Endometrial microvascular endothelial cells (primary cell): ENCODE data around the gene TOPAZ1. TPM values are rescaled to one million over a fixed set of nuclear protein-coding genes. Genes with fewer than 3 reads are reported as not detected.

Experiments used
- in situ Hi-C: cut with HindIII; loops from 2 replicates; pipeline ENCODE4 v1.10.0; 2017; ENCODE audit warnings: low sequenced_read_pairs, low pct_unique_long_range_greater_than_20kb; ENCODE audit errors: inconsistent ontology term
- total RNA-seq: library from RNA; depleted of rRNA; stranded (reverse); fragments of >200 nt; gene quantifications from one replicate; pipeline ENCODE4 v1.2.3, GENCODE V29; 2015; ENCODE audit errors: inconsistent ontology term

The TOPAZ1 gene
- not detected for total RNA-seq

DNA sequence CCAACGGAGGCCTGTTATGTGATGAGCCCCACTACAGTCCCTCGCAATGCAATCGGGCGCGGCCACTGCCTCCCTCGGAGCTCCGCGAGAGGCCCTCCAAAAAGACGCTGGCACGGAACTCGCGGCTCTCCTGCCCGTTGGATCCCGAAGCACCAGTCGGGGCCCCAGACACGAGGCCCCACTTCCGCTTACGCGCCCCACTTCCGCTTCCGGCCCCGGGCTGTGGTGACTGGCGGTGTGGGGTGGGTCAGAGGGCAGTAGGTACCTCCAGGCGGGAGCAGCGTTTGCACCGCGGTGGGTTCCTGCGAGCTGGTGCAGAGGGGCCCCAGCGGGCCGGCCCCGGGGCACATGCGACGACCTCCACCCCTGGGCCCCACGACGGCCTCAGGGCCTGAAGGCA lies at the start of gene TOPAZ1:
Gene TOPAZ1 (plus strand): TSS at position 181 of the 400 bp plus-strand sequence. CDS start 168 bp downstream, at position 349.
- in situ Hi-C loops = no loop called here

DNA sequence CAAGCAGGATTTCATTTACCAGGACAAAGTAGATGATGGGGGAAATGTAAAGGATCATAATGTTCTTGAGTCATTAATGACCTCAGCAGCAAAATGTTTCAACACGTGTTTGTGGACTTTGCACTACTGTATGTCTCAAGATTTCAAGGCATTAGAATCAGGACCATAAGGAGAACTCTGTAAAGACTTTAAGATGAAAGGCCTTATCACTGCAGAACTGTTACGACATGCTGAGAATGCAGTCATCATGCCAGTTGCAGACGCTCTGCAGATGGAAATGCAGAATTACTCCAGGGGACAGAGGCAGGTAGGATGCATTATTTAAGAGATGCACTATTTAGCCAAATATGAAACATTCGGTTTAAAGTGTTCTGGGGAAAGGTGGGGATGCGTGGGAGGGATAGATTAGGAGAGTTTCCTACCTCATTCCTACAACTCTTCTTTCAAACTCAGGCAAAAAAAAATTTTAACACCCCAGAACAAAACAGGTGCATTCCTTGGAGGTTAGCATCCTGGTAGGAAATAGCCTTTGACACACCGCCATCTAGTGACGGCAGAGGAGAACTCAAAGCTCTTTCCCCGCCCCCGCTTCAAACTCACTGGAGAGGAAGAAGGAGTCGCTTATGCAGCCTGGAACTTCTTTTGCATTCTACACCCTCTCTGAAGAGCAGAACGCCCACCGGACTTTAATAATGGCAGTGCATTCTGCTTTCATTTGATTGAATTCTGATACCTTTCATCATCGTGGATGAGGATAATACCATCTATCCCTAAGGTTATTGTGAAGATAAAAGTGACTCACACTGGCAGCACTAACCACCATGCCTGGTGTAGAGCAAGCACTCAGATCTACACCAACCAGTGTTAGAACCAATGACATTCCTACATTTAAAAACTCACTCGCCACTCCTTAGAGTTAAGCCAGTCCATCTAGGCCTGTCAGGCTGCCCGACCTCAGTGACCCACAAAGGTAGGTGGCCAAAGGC lies 43.1 kb upstream of the TOPAZ1 start:
- in situ Hi-C loops = no loop called here

DNA sequence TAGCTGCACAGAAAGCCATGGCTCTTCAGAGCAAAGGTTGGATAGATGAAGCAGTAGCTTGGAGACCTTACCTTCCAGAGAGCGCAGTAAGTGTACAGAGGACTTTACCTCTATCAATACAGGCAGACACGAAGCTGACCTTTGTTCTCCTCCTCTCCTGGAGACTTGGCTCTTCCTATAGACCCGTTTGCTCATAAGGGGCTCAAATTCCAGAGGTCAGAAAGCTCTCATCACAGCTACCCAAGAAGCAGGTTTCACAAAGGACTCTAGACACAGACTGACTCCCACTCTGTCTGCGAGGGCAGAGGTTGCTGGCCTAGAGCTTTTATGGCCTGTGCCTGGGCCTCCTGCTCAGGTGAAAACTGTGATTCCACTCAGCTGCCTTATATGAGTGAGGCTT lies 35.4 kb upstream of the TOPAZ1 start:
- in situ Hi-C loops = no loop called here

DNA sequence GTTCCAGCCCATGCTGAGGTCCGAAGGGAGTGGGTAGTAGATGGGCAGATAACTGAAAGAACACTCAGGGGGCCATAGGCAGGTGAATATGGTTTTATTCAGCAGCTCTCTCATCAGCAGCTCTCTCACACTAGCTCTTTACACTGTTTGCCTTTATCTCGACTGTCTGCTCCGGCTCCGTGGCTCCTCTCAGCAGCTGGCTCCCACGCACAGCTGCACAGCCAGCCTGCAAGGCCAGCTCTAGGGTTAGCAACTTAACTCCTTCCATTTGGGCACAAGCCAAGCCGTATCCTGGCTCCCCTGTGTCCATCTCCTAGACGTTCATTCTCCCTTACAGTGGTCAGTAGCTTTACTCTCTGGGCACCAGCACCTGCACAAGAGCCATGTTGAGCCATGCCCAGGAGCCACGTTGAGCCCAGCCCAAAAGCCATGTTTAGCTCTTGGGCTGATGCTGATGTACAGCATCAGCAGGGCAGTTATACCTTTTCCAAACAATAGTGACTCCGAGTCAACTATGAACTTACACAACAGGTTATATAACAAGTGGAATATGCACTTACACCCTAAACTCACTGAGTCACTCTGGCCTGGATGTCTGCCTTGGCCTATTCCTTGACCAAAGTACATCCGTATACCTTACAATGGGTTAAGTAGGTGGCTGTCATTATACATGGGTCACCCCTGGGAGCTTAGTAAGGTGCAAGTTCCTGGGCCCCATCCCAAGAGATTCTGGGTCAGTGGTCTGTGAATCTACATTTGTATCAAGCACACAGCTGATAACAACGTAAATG lies 34.6 kb upstream of the TOPAZ1 start:
- in situ Hi-C loops = no loop called here

DNA sequence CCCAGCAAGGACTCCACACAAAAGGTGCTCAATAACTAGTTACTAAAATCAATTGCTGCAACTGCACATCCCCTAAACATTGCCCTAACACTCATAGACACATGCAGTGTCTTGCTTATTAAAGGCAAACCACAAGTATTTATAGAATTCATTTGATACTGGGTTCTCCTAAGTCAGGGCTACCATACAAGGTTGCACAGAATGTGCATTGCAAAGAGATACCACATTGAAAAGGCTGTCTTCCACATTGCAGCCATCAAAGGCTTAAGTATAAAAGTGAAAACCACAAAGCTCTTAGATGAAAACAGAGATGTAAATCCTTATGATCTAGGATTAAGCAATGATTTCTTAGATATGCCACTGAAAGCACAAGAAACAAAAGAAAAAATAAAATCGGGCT lies 33.6 kb upstream of the TOPAZ1 start:
- in situ Hi-C loops = no loop called here

DNA sequence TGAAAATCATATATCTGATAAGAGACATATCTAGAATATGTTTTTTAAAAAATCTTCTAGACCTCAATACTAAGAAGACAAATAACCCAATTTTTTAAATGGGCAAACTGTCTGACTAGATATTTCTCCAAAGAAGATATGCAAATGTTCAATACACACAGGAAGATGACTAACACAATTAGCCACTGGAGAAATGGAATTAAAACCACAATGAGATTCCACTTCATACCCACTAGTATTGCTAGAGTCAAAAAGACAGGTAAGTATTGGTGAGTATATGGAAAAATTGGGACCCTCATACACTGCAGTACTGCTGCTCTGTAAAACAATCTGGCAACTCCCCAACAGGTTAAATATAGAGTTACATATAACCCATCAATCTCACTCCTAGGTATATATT lies 33.1 kb upstream of the TOPAZ1 start:
- in situ Hi-C loops = no loop called here

DNA sequence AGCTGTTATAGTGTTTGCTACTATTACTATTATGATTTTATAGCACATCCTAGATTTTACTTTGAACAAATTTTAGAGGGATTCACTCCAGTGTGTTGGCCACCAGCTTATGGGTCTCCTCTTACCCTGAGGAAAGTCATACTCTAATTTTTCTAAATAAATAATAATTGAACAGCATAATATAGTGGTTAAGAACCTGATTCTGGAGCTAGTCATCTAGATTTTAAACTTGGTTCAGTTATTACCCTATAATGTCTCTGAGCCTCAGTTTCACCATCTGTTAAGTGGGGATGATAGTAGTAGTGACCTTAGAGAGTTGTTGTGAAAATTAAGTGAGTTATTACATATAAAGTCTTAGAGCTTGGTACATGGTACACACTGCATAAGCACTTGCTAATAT lies 30.7 kb upstream of the TOPAZ1 start:
- in situ Hi-C loops = no loop called here

DNA sequence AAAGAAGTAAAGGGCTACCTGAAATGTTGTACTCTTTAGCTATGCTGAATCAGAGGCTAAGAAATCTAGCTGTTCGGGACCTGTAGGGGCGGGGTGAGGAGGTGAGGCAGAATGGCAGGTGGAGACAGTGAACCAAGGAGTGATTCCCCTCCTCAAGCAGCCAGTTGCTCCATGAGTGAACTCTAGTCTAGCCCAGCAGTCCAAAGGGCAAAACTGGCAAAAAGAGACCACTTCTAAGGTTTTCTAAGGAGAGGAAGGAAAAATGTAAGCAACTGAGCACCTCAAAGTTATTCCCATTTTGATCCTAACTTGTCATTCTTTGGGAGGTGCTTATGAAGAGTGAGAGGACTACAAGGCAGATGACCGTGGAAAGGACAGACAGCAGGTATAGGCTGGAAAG lies 19.3 kb upstream of the TOPAZ1 start:
- in situ Hi-C loops = no loop called here

DNA sequence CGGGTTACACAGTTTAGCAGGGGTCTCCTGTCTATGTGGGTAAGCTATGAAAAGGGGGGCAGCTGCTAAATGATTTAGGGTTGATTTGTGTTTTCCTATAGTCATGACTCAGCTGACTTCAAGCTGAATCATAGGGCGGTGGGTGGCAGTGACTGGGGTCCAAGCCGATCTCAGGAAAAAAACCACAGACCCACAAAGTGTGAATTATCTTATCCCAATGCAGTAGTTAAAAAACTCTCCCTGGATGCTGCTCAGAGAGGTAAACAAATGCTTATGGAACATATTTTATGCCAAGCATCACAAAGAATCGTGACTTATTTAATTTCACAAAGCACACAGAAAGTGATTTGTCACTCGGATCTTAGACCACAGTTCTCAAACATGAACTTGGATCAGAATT lies 18.4 kb upstream of the TOPAZ1 start:
- in situ Hi-C loops = no loop called here

DNA sequence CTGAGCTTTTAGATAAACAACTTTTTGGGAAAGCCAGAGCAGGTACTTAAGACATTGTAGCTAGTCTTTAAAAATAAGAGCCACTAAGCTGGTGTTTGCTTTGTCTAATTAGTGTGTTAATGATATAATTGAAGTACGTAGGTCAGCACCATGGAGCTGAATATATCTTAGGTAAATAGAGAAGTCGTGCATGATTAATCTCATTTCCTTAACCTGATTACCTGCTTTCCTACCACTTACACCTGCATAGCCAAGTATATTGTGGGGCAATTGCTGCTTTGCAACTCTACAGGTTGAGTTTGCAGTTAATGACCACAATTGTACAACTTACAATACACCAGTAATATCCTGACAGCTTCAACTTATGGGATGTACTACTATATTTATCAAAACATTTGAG lies 17.6 kb upstream of the TOPAZ1 start:
- in situ Hi-C loops = no loop called here

DNA sequence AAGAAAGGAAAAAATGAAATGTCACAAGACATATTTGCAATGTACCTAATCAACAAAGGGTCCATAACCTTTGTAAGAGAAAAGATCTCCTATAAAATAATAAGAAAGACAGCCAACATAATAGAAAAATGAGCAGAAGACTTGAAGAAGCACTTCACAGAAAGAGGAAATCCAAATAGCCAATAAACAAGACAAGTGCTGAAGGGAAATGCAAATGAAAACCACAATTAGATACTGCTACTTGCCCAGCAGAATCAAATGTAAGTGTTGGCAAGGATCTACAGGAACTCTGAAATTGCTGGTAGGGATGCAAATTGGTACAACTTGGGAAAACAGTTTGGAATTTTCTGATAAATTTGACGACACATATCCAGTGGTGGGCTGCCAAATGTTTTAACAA lies 15.1 kb upstream of the TOPAZ1 start:
- in situ Hi-C loops = no loop called here

DNA sequence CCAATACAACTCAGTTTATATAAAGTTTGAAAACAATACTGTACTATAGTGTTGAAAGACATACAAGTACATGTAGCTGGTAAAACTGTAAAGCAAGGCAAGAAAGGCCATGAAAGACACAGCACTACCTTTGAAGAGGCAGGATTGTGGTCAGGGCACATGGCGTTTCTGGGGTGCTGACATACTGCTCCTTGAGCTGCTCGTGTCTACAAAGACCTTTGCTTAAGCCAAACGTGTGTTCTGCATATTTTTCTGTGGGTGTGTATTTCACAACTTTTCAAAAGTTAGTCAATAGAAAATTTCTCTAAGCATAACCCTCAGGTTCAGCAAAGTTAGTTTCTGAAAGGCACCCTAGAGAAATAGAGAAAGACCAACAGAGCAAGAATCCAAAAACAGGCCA lies 14.1 kb upstream of the TOPAZ1 start:
- in situ Hi-C loops = no loop called here

DNA sequence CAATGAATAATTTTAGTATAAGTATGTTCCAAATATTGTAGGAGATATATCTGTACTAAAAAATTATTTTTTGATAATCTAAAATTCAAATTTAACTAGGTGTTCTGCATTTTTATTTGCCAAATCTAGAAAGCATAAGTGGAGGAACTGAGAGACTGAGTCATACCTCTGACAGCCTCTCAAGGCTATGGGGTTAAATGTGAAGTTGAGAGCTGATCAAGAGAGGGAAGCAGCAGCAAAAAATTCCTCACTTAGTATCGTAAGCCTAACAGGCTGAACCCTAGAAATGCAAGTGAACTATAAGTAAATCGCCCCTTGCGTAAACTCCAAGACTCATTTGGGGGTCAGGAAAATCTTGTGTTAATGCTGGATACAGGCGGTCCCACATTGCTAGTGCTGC lies 12.8 kb upstream of the TOPAZ1 start:
- in situ Hi-C loops = no loop called here

DNA sequence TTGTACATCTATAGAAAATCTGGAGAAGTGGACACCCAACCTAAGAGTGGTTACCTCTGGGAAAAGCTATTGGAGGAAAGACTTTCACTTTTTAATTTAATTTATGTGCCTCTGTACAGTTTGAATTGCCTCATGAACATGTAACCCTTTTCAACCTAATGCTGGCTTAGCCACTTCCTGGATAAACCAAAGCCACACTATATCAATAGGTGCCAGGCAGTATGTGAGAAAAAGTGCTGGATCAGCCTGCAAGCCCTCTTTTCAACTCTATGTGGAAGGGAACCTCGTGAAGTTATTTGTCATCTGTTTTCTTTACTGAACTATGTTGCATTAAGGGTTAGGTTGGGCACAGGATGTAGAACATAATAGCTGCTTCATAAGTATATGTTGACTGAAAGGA lies 9.3 kb upstream of the TOPAZ1 start:
- in situ Hi-C loops = no loop called here

DNA sequence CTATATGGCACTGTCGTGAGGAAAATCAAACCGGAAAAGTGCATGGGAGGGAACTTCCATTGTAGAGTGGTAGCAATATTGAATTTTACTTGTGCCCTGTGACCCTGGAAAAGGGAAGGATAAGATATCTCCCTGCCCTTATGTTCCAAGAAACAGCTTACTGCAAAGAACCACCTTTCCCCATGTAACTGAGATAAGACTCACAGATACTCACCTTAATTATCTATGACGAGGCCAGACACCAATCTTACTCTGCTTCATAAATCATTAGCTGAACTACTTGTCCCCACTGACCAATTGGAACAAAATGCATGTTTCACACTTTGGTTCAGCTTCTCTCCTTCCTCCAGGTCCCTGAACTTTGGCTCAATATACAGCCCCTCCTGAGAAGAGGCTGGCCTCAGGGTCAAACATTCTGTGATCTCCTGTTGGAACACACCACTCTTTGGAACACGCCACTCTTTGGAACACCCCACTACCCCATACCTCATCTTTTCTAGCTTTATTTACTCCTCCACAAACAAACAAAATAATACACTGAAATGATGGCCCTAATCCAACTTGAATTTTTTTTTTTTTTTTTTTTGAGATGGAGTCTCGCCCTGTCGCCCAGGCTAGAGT lies 6.9 kb upstream of the TOPAZ1 start:
- in situ Hi-C loops = no loop called here

DNA sequence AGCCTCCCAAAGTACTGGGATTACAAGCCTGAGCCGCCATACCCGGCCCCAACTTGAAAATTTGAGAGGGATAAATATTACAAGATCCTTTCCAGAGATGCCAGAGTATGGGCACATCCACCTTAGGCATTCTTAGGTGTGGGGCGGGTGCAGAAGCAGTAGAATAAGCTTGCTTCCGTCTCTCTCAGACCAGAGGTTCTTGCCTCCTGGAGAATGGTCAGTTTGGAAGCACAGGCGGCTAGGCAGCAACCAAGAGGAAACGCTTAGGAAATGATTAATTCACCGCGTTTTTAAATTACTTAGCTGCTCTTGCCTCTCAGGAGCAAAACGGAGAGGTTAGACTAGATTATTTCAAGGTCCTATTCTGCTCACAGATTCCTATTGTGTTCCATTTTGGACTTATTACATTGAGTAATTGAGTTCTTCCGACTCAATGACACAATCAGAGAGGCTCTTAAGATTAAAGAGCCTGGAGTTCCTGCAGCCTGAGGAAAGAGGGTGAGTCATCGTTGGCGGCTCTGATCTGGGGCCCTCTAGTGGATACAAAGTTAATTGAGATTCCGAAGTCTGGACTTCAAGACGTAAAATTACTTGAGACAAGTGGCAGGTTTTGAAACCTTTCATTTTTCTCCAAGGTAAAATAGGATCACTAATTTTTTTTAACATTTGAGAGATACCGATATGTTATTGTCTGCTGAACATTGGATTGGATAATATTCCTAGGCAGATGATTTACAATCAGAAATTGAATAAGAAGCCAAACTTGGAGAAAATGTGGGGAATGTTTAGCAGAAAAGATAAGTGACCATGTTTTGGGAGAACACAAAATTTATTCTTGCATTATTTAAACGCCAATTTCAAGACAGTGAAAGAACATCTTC lies 5.8 kb upstream of the TOPAZ1 start:
- in situ Hi-C loops = no loop called here

DNA sequence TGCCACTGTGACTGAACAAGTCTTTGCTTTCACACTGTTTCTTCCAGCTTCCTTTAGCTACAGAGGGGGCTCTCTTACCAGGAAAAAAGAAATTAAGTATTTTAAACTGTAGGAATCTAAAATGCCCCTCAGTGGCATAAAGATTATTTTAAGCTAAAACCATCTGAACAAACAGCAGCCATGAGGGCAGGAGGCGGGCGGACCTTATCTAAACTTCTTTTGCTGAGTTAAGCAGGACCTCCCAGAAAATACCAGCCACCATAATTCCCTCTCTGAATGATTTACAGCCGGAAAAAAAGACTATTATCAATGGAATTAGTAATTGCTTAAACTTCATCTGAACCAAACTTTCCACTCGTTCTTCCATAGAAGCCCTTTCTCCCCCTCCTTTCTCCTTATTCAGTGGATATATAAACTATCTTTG lies 5.2 kb upstream of the TOPAZ1 start:
- in situ Hi-C loops = no loop called here

DNA sequence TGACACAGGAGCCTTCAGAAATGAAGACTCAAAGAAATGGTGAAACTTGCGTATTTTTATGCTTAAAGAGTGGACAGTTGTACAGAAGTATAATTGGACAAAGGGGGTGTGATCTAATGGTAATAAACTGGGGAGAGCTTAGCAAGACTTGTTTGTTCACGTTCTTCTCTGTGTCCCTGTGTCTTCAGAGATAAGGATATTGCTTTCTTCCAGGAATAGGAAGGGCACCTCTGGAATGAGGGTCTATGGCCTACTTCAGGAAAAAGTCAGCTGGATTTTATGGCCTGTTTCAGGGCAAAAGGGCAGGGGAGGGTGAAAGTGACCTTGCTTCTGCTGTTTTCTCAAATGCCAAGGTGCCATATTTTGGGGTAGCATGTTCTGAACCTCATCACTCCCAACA lies 4.5 kb upstream of the TOPAZ1 start:
- in situ Hi-C loops = no loop called here

DNA sequence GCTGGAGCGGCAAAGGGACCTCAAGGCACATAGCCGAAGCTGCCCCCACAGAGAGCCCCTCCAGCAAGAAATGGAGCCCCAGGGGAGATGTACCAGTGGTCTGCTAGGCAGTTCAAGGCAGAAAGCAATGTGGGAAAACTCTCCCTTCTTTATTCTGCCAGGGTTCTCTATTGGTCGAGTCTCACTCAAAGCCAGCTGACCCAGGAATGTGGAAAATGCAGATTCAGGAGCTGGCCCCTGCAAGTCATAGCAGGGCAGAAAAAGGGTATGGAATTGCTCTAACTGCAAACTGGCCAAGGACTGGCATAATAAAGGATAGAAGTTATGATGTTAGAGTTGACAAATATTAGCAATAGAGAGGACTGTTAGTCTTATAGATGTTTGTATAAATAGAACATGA lies 4.0 kb upstream of the TOPAZ1 start:
- in situ Hi-C loops = no loop called here
